GM21576 (cell line): ENCODE data around the gene NTF4.
"Not testable (repeated sequence)": the region's sequence is repeated elsewhere in the genome, so short reads cannot be mapped to it uniquely, and the experiment has no call there.

Source experiments
- ATAC-seq: cut with Tn5 transposase; IDR thresholded peaks from one replicate; pipeline ENCODE4 v1.9.1; 2021; ENCODE audit warnings: mild to moderate bottlenecking, moderate library complexity; ENCODE audit not compliant: unreplicated experiment

The NTF4 gene

GRCh38 chr19:49024233-49024632 lies 40.4 kb downstream of the NTF4 start, which contains the start of gene CGB3:
CGB3 (minus strand) TSS chr19:49024333; CDS start chr19:49023971, 362 bp downstream.
- ATAC-seq, result not testable (repeated sequence)

GRCh38 chr19:49022116-49022515 lies 42.5 kb downstream of the NTF4 start:
- no peak for ATAC-seq

GRCh38 chr19:49020931-49021895 lies 43.4 kb downstream of the NTF4 start:
- ATAC-seq, result no peak

GRCh38 chr19:49020342-49020741 lies 44.3 kb downstream of the NTF4 start:
- no peak for ATAC-seq

GRCh38 chr19:49019242-49019932 lies 45.2 kb downstream of the NTF4 start:
- no peak for ATAC-seq

- ATAC-seq, result not testable (repeated sequence)
These were observed 46.0 kb downstream of the NTF4 start for GRCh38 chr19:49018388-49019241.

GRCh38 chr19:49017666-49018351 lies 46.8 kb downstream of the NTF4 start:
- no peak for ATAC-seq

- no peak for ATAC-seq
These were observed 47.5 kb downstream of the NTF4 start, which contains the start of gene LHB for GRCh38 chr19:49017041-49017665. LHB (minus strand) TSS chr19:49017091; CDS start chr19:49017081, 10 bp downstream.

- ATAC-seq, result no peak
These were observed 48.4 kb downstream of the NTF4 start for GRCh38 chr19:49016067-49016839.

- no peak for ATAC-seq
These were observed 49.8 kb downstream of the NTF4 start for GRCh38 chr19:49014870-49015255.

- no peak for ATAC-seq
These were observed 50.3 kb downstream of the NTF4 start for GRCh38 chr19:49014123-49014869.

GRCh38 chr19:49011194-49011593 lies 53.4 kb downstream of the NTF4 start:
- ATAC-seq, result no peak
